AG09319 (cell line): ENCODE results near the gene MOSPD2.

Experiments used
- DNase-seq: peaks from one replicate; pipeline ENCODE4 v3.0.0-alpha.2; 2010; ENCODE audit warnings: low read depth; ENCODE audit errors: extremely low read depth
- TF ChIP-seq, protein P1 (sequence below): IDR thresholded peaks from 2 replicates; pipeline ENCODE4 v1.5.1; 2011; ENCODE audit warnings: low read depth, mild to moderate bottlenecking, inconsistent platforms, low read length, moderate library complexity

MOSPD2 gene

DNA sequence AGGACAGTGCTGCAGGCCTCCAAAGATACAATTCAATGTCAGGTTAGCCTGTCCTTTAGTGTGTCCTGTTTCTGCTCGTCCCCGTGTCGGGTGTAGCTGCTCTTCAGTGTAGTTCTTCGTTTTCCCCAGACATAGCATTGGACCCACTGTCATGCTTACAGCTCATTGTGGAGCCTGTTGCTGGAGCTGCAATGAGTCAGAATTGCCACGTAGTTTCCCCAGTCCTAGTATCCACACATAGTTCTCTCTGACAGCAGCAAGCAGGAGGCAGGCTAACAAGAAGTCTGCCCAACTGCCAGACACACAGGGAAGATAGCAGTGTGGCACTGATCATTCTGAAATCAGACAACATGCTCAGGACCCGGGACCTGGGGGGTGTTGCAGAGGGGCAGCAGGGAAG, 49.2 kb downstream of the MOSPD2 start:
- DNase-seq, result no peak
- TF ChIP-seq, protein P1, sequence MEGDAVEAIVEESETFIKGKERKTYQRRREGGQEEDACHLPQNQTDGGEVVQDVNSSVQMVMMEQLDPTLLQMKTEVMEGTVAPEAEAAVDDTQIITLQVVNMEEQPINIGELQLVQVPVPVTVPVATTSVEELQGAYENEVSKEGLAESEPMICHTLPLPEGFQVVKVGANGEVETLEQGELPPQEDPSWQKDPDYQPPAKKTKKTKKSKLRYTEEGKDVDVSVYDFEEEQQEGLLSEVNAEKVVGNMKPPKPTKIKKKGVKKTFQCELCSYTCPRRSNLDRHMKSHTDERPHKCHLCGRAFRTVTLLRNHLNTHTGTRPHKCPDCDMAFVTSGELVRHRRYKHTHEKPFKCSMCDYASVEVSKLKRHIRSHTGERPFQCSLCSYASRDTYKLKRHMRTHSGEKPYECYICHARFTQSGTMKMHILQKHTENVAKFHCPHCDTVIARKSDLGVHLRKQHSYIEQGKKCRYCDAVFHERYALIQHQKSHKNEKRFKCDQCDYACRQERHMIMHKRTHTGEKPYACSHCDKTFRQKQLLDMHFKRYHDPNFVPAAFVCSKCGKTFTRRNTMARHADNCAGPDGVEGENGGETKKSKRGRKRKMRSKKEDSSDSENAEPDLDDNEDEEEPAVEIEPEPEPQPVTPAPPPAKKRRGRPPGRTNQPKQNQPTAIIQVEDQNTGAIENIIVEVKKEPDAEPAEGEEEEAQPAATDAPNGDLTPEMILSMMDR, result no peak

DNA sequence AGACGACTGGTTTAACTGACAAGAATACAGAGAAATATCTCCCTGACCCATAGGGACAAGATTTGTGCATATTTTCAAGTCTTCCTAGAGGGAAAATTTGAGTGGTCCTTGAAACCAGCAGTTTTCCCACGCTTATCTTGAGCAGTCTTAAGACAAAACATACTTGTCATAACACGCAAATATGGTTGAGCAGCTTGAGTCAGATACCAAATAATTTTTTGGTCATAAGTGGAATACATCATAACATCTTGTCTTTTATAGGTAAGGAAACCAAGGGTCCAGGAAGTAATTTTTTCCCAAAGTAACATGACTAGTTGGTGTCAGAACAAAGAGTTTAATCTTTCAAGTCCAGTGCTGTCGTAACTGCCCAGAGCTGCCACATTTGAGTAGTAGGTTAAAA, 50.5 kb downstream of the MOSPD2 start:
- TF ChIP-seq, protein P1, result no peak
- no peak for DNase-seq

DNA sequence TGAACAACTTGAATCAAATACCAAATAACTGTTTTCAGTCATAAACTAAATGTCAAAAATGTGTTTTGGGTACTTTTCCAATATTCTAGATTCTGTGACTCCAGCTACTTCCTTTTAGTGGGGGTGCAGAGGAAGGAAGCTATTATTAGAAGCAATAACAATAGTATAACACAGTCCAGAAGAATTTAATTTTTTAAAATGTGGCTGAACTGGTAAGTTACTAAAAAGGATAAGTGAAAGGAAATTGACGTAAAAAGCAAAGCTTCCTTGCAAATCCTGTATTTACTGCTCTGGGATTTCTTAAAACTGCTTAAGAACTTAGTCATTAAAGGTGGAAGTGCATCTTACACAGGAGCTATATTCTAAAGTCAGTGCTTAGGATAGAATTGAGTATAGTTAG, 53.2 kb downstream of the MOSPD2 start:
- DNase-seq, result no peak
- TF ChIP-seq, protein P1, result no peak

GRCh38 chrX:14927401-14927800, 54.2 kb downstream of the MOSPD2 start:
- TF ChIP-seq, protein P1, result no peak
- DNase-seq, result no peak

- DNase-seq, result no peak
These were observed 57.4 kb downstream of the MOSPD2 start for GRCh38 chrX:14930663-14931062.

GRCh38 chrX:14932136-14932535, 58.9 kb downstream of the MOSPD2 start:
- no peak for DNase-seq
- TF ChIP-seq, protein P1, result no peak

More at GRCh38 chrX:14930663-14931062, 57.4 kb downstream of the MOSPD2 start:
- TF ChIP-seq, protein P1, result no peak

GRCh38 chrX:14934423-14934822, 61.2 kb downstream of the MOSPD2 start:
- TF ChIP-seq, protein P1, result no peak
- DNase-seq, result no peak
